ENCODE results near the gene PSMC2. TPM values are rescaled to one million over a fixed set of nuclear protein-coding genes. Genes with fewer than 3 reads are reported as not detected.
A peak's percentile ranks its signal among the peaks of the same experiment; 100 is the strongest.

PSMC2 gene
- total RNA-seq, 2 donors from 2014 or later: 108 to 109 TPM

DNA sequence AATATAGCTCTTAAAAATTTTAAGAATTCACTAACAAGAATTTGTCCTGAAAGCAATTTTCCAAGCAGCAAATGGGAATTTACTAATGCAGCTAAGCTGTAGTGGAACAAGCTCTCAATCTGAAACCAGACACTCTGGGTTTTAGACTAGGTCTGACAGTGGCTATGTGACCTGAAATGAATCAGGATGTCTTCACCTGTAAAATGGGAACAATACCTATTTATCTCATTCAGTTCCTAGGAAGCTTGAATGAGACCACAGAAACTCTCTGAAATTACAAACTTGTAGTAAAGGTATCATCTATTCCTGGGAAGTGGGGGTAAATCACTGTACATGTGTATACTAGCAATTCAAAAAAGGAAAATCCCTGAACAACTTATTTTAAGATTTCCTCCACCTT, 4.1 kb upstream of the PSMC2 start:
- peak overlapping the region; percentile 91 for H3K4me3 ChIP-seq (ENCODE audit: low read length)
- H3K9me3 ChIP-seq (ENCODE audit: control insufficient read depth, low read length): no peaks in the 10 kb centered on the region
- H3K4me3 Mint-ChIP-seq: peak overlapping the region; percentile 95
- no peak for DNase-seq
- TF ChIP-seq, protein P1, sequence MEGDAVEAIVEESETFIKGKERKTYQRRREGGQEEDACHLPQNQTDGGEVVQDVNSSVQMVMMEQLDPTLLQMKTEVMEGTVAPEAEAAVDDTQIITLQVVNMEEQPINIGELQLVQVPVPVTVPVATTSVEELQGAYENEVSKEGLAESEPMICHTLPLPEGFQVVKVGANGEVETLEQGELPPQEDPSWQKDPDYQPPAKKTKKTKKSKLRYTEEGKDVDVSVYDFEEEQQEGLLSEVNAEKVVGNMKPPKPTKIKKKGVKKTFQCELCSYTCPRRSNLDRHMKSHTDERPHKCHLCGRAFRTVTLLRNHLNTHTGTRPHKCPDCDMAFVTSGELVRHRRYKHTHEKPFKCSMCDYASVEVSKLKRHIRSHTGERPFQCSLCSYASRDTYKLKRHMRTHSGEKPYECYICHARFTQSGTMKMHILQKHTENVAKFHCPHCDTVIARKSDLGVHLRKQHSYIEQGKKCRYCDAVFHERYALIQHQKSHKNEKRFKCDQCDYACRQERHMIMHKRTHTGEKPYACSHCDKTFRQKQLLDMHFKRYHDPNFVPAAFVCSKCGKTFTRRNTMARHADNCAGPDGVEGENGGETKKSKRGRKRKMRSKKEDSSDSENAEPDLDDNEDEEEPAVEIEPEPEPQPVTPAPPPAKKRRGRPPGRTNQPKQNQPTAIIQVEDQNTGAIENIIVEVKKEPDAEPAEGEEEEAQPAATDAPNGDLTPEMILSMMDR (conservative IDR thresholded peaks at IDR 0.05): no peak
- peak overlapping the region; percentile 96 for H3K9ac ChIP-seq (ENCODE audit: extremely low read depth, low read length, poor library complexity, severe bottlenecking)
- H3K27ac Mint-ChIP-seq: peak overlapping the region; percentile 97
- H3K27ac ChIP-seq (ENCODE audit: low read depth, low read length): no peak overlapping the region
- no peaks in the 10 kb centered on the region for H3K27me3 Mint-ChIP-seq (ENCODE audit: insufficient read depth)
- H3K36me3 ChIP-seq (ENCODE audit: control insufficient read depth, insufficient read depth, low read length): peaks cover 33% of the 10 kb centered on the region
- H3K4me1 ChIP-seq (ENCODE audit: control insufficient read depth, insufficient read depth, low read length): no peaks in the 10 kb centered on the region
- peaks cover 32% of the 10 kb centered on the region for H3K36me3 Mint-ChIP-seq (ENCODE audit: low read depth)
- H3K27me3 ChIP-seq (ENCODE audit: control insufficient read depth, insufficient read depth, low read length, poor library complexity, severe bottlenecking): no peaks in the 10 kb centered on the region
- H3K4me1 Mint-ChIP-seq: peaks cover 4% of the 10 kb centered on the region
- H3K9me3 Mint-ChIP-seq: no peaks in the 10 kb centered on the region

GRCh38 chr7:103343758-103344452, 3.5 kb upstream of the PSMC2 start:
- DNase-seq: no peak

DNA sequence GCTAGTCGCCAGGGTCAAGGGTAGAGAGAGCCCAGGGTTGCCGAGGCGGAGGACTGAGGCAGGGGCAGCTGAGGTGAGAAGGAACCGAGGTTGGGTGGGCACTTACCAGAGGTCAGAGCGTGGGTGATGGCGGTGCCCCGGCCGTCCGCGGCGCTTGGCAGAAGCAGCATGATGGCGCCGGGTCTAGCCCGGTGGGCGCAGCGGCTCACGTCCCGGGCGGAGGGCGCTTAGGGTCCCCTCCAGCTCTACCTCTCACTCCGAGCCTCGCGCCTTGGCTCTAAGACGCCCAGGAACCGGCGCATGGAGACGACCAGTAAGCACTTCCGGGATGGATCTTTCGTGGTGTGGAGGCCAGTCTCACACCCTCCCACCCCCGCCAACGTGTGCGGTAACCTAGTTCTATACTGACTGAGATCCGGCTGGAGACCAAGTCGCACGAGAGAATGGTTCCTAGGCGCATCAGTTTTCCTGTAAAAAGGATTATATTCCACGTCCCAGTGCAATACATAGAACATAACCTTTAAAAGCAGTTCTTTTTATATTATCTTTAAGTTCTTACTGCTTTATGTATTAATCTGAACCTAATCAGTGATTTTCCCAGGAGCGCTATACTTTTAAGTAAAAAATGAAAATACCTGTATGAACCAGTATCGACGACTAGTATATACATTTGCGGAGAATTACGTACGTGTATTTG, 2.8 kb upstream of the PSMC2 start, which contains the start of gene DNAJC2:
DNAJC2 (minus strand) TSS at position 315 of the 697 bp plus-strand sequence; CDS start at position 170, 145 bp downstream.
- Histone ChIP-seq H3K9ac (ENCODE audit: extremely low read depth, low read length, poor library complexity, severe bottlenecking) (peak within 1 kb of the TSS; percentile 96), H3K4me1 (ENCODE audit: control insufficient read depth, insufficient read depth, low read length) (no peaks in the 10 kb centered on the region), H3K27ac (ENCODE audit: low read depth, low read length) (peak within 1 kb of the TSS; percentile 67), H3K4me3 (ENCODE audit: low read length) (peak within 1 kb of the TSS; percentile 91), H3K9me3 (ENCODE audit: control insufficient read depth, low read length) (no peaks in the 10 kb centered on the region), H3K27me3 (ENCODE audit: control insufficient read depth, insufficient read depth, low read length, poor library complexity, severe bottlenecking) (no peaks in the 10 kb centered on the region), H3K36me3 (ENCODE audit: control insufficient read depth, insufficient read depth, low read length) (peaks cover 24% of the 10 kb centered on the region)
- peaks cover 11% of the 10 kb centered on the region for H3K4me1 Mint-ChIP-seq
- peaks cover 25% of the 10 kb centered on the region for H3K36me3 Mint-ChIP-seq (ENCODE audit: low read depth)
- 12 to 28% methylated on average over 15 to 43 of the region's 43 CpGs for WGBS, 2 experiments (ENCODE audit: insufficient coverage in 1 of 2, insufficient read length in 1 of 2)
- peak within 1 kb of the TSS; percentile 97 for H3K27ac Mint-ChIP-seq
- no peaks in the 10 kb centered on the region for H3K27me3 Mint-ChIP-seq (ENCODE audit: insufficient read depth)
- TF ChIP-seq, protein P1 (conservative IDR thresholded peaks at IDR 0.05): no peak
- peak within 1 kb of the TSS; percentile 95 for H3K4me3 Mint-ChIP-seq
- H3K9me3 Mint-ChIP-seq: no peaks in the 10 kb centered on the region
- peak; percentile 93 for DNase-seq

More at GRCh38 chr7:103343758-103344452, 3.5 kb upstream of the PSMC2 start:
- H3K9me3 ChIP-seq (ENCODE audit: control insufficient read depth, low read length): no peaks in the 10 kb centered on the region
- Mint-ChIP-seq H3K9me3 (no peaks in the 10 kb centered on the region), H3K4me1 (peaks cover 8% of the 10 kb centered on the region), H3K4me3 (peak overlapping the region; percentile 95), H3K27me3 (ENCODE audit: insufficient read depth) (no peaks in the 10 kb centered on the region), H3K27ac (peak overlapping the region; percentile 97), H3K36me3 (ENCODE audit: low read depth) (peaks cover 32% of the 10 kb centered on the region)
- TF ChIP-seq, protein P1 (conservative IDR thresholded peaks at IDR 0.05): no peak
- no peaks in the 10 kb centered on the region for H3K27me3 ChIP-seq (ENCODE audit: control insufficient read depth, insufficient read depth, low read length, poor library complexity, severe bottlenecking)
- 2 to 6% methylated on average over 14 to 26 of the region's 26 CpGs for WGBS, 2 experiments (ENCODE audit: insufficient coverage in 1 of 2, insufficient read length in 1 of 2)
- no peaks in the 10 kb centered on the region for H3K4me1 ChIP-seq (ENCODE audit: control insufficient read depth, insufficient read depth, low read length)
- peak overlapping the region; percentile 91 for H3K4me3 ChIP-seq (ENCODE audit: low read length)
- peak overlapping the region; percentile 67 for H3K27ac ChIP-seq (ENCODE audit: low read depth, low read length)
- peaks cover 31% of the 10 kb centered on the region for H3K36me3 ChIP-seq (ENCODE audit: control insufficient read depth, insufficient read depth, low read length)
- H3K9ac ChIP-seq (ENCODE audit: extremely low read depth, low read length, poor library complexity, severe bottlenecking): peak overlapping the region; percentile 96
